Trophoblast cell (in vitro differentiated cells and primary cell): ENCODE data around the gene ANKRD45.
"Not testable (repeated sequence)": the region's sequence is repeated elsewhere in the genome, so short reads cannot be mapped to it uniquely, and the experiment has no call there.

Source experiments
- DNase-seq, 2 donors: peaks; one replicate each; pipeline ENCODE4 v3.0.0-alpha.2; 2016
- H2AFZ ChIP-seq: 2 replicates; pipeline ENCODE4 v1.6.1; 2013; ENCODE audit warnings: low read length, moderate library complexity, mild to moderate bottlenecking; ENCODE audit not compliant: insufficient read depth, poor library complexity
- H2AK5ac ChIP-seq: 2 replicates; pipeline ENCODE4 v1.6.1; 2013; ENCODE audit warnings: mild to moderate bottlenecking, low read length
- H2BK120ac ChIP-seq: 2 replicates; pipeline ENCODE4 v1.6.1; 2013; ENCODE audit warnings: low read length, mild to moderate bottlenecking, moderate library complexity; ENCODE audit not compliant: insufficient read depth, poor library complexity
- H2BK12ac ChIP-seq: 2 replicates; pipeline ENCODE4 v1.6.1; 2013; ENCODE audit warnings: mild to moderate bottlenecking, low read length, moderate library complexity
- H2BK5ac ChIP-seq: 2 replicates; pipeline ENCODE4 v1.6.1; 2013; ENCODE audit warnings: low read length, low read depth, moderate library complexity, mild to moderate bottlenecking; ENCODE audit not compliant: poor library complexity
- H3K14ac ChIP-seq: 2 replicates; pipeline ENCODE4 v1.6.1; 2013; ENCODE audit warnings: mild to moderate bottlenecking, low read length
- H3K18ac ChIP-seq: 2 replicates; pipeline ENCODE4 v1.6.1; 2013; ENCODE audit warnings: mild to moderate bottlenecking, low read length
- H3K23ac ChIP-seq: 2 replicates; pipeline ENCODE4 v1.6.1; 2013; ENCODE audit warnings: low read length
- H3K27ac ChIP-seq: 2 replicates; pipeline ENCODE4 v1.5.1; 2013; ENCODE audit warnings: low read depth, mild to moderate bottlenecking, inconsistent platforms, low read length, moderate library complexity
- H3K27me3 ChIP-seq: 2 replicates; pipeline ENCODE4 v1.6.1; 2013; ENCODE audit warnings: inconsistent platforms, mild to moderate bottlenecking, low read length, moderate library complexity; ENCODE audit not compliant: insufficient read depth
- H3K36me3 ChIP-seq, 2 experiments: 1 replicate in 1 of 2; 2 replicates in 1 of 2; pipeline ENCODE4 v1.6.1; 2013; ENCODE audit warnings: low read length in 2 of 2, mild to moderate bottlenecking in 2 of 2, moderate library complexity in 1 of 2; ENCODE audit not compliant: insufficient read depth in 2 of 2, control insufficient read depth in 1 of 2
- H3K4ac ChIP-seq: 2 replicates; pipeline ENCODE4 v1.6.1; 2013; ENCODE audit warnings: low read depth, mild to moderate bottlenecking, low read length, moderate library complexity
- H3K4me1 ChIP-seq, 2 experiments: 1 replicate in 1 of 2; 2 replicates in 1 of 2; pipeline ENCODE4 v1.6.1; 2013; ENCODE audit warnings: low read length in 2 of 2, mild to moderate bottlenecking in 2 of 2, moderate library complexity in 1 of 2; ENCODE audit not compliant: insufficient read depth in 2 of 2, control insufficient read depth in 1 of 2
- H3K4me2 ChIP-seq: 2 replicates; pipeline ENCODE4 v1.6.1; 2013; ENCODE audit warnings: inconsistent platforms, mild to moderate bottlenecking, low read length, moderate library complexity
- H3K4me3 ChIP-seq: 2 replicates; pipeline ENCODE4 v1.5.1; 2013; ENCODE audit warnings: mild to moderate bottlenecking, low read depth, low read length, inconsistent platforms
- H3K79me1 ChIP-seq: one replicate; pipeline ENCODE4 v1.6.1; 2013; ENCODE audit warnings: low read length
- H3K79me2 ChIP-seq: 2 replicates; pipeline ENCODE4 v1.6.1; 2013; ENCODE audit warnings: low read length, mild to moderate bottlenecking; ENCODE audit not compliant: control insufficient read depth, insufficient read depth, poor library complexity
- H3K9ac ChIP-seq: 2 replicates; pipeline ENCODE4 v1.6.1; 2013; ENCODE audit warnings: mild to moderate bottlenecking, low read length
- H3K9me3 ChIP-seq: 2 replicates; pipeline ENCODE4 v1.6.1; 2013; ENCODE audit warnings: low read depth, mild to moderate bottlenecking, control low read depth, inconsistent platforms, low read length; ENCODE audit not compliant: insufficient read depth
- H4K12ac ChIP-seq: 2 replicates; pipeline ENCODE4 v1.6.1; 2013; ENCODE audit warnings: low read depth, mild to moderate bottlenecking, low read length, moderate library complexity
- H4K8ac ChIP-seq: 2 replicates; pipeline ENCODE4 v1.6.1; 2013; ENCODE audit warnings: low read depth, mild to moderate bottlenecking, low read length, moderate library complexity
- H4K91ac ChIP-seq: one replicate; pipeline ENCODE4 v1.6.1; 2013; ENCODE audit warnings: low read depth, mild to moderate bottlenecking, low read length, moderate library complexity
- WGBS: extraction: QIAGEN DNeasy Blood & Tissue Kit; methylation state at CpG from one replicate; pipeline ENCODE4 v1.1.7; 2013; ENCODE audit warnings: missing lambda C conversion rate; ENCODE audit not compliant: insufficient read length, insufficient coverage; ENCODE audit errors: extremely low coverage; 5-methylcytosine and 5-hydroxymethylcytosine counted together

Gene ANKRD45

GRCh38 chr1:173637236-173638042 lies 32.2 kb downstream of the ANKRD45 start:
- H3K36me3 ChIP-seq, H3K4me1 ChIP-seq, H3K79me1 ChIP-seq, DNase-seq, H3K79me2 ChIP-seq, H2AK5ac ChIP-seq, H3K18ac ChIP-seq, H4K91ac ChIP-seq, H4K8ac ChIP-seq, H3K14ac ChIP-seq, H4K12ac ChIP-seq, H3K9ac ChIP-seq, H3K27ac ChIP-seq, H3K4me3 ChIP-seq, H2AFZ ChIP-seq, H2BK120ac ChIP-seq, H3K4me2 ChIP-seq, H3K9me3 ChIP-seq, H2BK5ac ChIP-seq, H2BK12ac ChIP-seq, H3K4ac ChIP-seq, H3K23ac ChIP-seq, H3K27me3 ChIP-seq: not testable (repeated sequence)
- no CpG with 5 or more reads among the region's 6 CpGs for WGBS

- Histone ChIP-seq H3K4me3 (no peak within 1 kb of the TSS), H3K14ac (no peak within 1 kb of the TSS), H4K91ac (no peak within 1 kb of the TSS), H3K18ac (no peak within 1 kb of the TSS), H4K12ac (no peak within 1 kb of the TSS), H3K4me2 (no peak within 1 kb of the TSS), H2BK120ac (no peak within 1 kb of the TSS), H2AK5ac (no peak within 1 kb of the TSS), H2BK12ac (no peak within 1 kb of the TSS), H3K4me1 (no peaks in the 10 kb centered on the region), H3K23ac (no peak within 1 kb of the TSS), H3K9me3 (peaks cover 2% of the 10 kb centered on the region), H3K27me3 (no peaks in the 10 kb centered on the region), H3K36me3 (no peaks in the 10 kb centered on the region), H2AFZ (no peak within 1 kb of the TSS), H3K27ac (no peak within 1 kb of the TSS), H3K9ac (no peak within 1 kb of the TSS), H2BK5ac (no peak within 1 kb of the TSS), H3K79me2 (no peaks in the 10 kb centered on the region), H3K4ac (no peak within 1 kb of the TSS), H4K8ac (no peak within 1 kb of the TSS), H3K79me1 (no peaks in the 10 kb centered on the region)
- no CpG with 5 or more reads among the region's 1 CpG for WGBS
- no peak for DNase-seq
These were observed 34.5 kb downstream of the ANKRD45 start, which contains the start of gene TEX50 for GRCh38 chr1:173635116-173635515. TSS of gene TEX50 (plus strand) at chr1:173635338. CDS start at chr1:173635522, 184 bp downstream.

- no peak overlapping the region for H2BK5ac ChIP-seq
- no peaks in the 10 kb centered on the region for H3K9me3 ChIP-seq
- no peak overlapping the region for H2BK120ac ChIP-seq
- H3K9ac ChIP-seq, result no peak overlapping the region
- H3K18ac ChIP-seq, result no peak overlapping the region
- no peaks in the 10 kb centered on the region for H3K4me1 ChIP-seq
- H3K4me2 ChIP-seq, result no peak overlapping the region
- no peak overlapping the region for H4K8ac ChIP-seq
- no peaks in the 10 kb centered on the region for H3K79me1 ChIP-seq
- no peak overlapping the region for H2AFZ ChIP-seq
- H3K36me3 ChIP-seq, result no peaks in the 10 kb centered on the region
- no peaks in the 10 kb centered on the region for H3K27me3 ChIP-seq
- no peak overlapping the region for H3K27ac ChIP-seq
- no peak overlapping the region for H3K4ac ChIP-seq
- H3K4me3 ChIP-seq, result no peak overlapping the region
- no peak overlapping the region for H4K12ac ChIP-seq
- no peak overlapping the region for H3K14ac ChIP-seq
- no peak overlapping the region for H3K23ac ChIP-seq
- no peaks in the 10 kb centered on the region for H3K79me2 ChIP-seq
- DNase-seq, result no peak
- WGBS, result no CpG with 5 or more reads among the region's 3 CpGs
- H4K91ac ChIP-seq, result no peak overlapping the region
- no peak overlapping the region for H2BK12ac ChIP-seq
- no peak overlapping the region for H2AK5ac ChIP-seq
These were observed 40.8 kb downstream of the ANKRD45 start for GRCh38 chr1:173628888-173629287.

- no peak overlapping the region for H3K4me3 ChIP-seq
- H4K91ac ChIP-seq, result no peak overlapping the region
- no peak overlapping the region for H3K27ac ChIP-seq
- no peaks in the 10 kb centered on the region for H3K36me3 ChIP-seq
- no peaks in the 10 kb centered on the region for H3K27me3 ChIP-seq
- no peak overlapping the region for H2BK120ac ChIP-seq
- H3K4me2 ChIP-seq, result no peak overlapping the region
- no peaks in the 10 kb centered on the region for H3K9me3 ChIP-seq
- no peaks in the 10 kb centered on the region for H3K4me1 ChIP-seq
- H3K9ac ChIP-seq, result no peak overlapping the region
- no peak overlapping the region for H2AK5ac ChIP-seq
- H4K12ac ChIP-seq, result no peak overlapping the region
- H3K79me2 ChIP-seq, result no peaks in the 10 kb centered on the region
- H2AFZ ChIP-seq, result no peak overlapping the region
- H2BK12ac ChIP-seq, result no peak overlapping the region
- no peak overlapping the region for H3K4ac ChIP-seq
- no peak for DNase-seq
- H4K8ac ChIP-seq, result no peak overlapping the region
- H3K23ac ChIP-seq, result no peak overlapping the region
- no peak overlapping the region for H3K14ac ChIP-seq
- H3K79me1 ChIP-seq, result no peaks in the 10 kb centered on the region
- H3K18ac ChIP-seq, result no peak overlapping the region
- H2BK5ac ChIP-seq, result no peak overlapping the region
These were observed 42.4 kb downstream of the ANKRD45 start for GRCh38 chr1:173627269-173627668.
